H1 (cell line): ENCODE data around the gene ZBTB42. TPM values are rescaled to one million over a fixed set of nuclear protein-coding genes. Genes with fewer than 3 reads are reported as not detected.

ENCODE experiments used
- ASH2L ChIP-seq: fragments of 200-600, 300-600 bp; sonication (generic); IDR thresholded peaks from one replicate; pipeline ENCODE4 v1.7.1; 2017; ENCODE audit warnings: low read length
- CHD1 ChIP-seq: IDR thresholded peaks from 2 replicates; pipeline ENCODE4 v1.6.1; 2012; ENCODE audit warnings: low read depth, low read length, improper control_type of control experiment
- CHD7 ChIP-seq: fragments of 300-600 bp; sonication (generic); IDR thresholded peaks from 2 replicates; pipeline ENCODE4 v1.7.1; 2012; ENCODE audit warnings: low read length, moderate library complexity, mild to moderate bottlenecking, inconsistent platforms; ENCODE audit not compliant: insufficient replicate concordance
- KDM1A ChIP-seq: fragments of 200-600, 300-600 bp; sonication (generic); IDR thresholded peaks from 2 replicates; pipeline ENCODE4 v1.7.1; 2016; ENCODE audit warnings: mild to moderate bottlenecking, low read length, borderline replicate concordance
- KDM5A ChIP-seq: fragments of 200-600 bp; IDR thresholded peaks from 2 replicates; pipeline ENCODE4 v1.7.1; 2012; ENCODE audit warnings: mild to moderate bottlenecking, low read length, inconsistent platforms, mixed read lengths
- RXRA ChIP-seq: IDR thresholded peaks from 2 replicates; pipeline ENCODE4 v1.6.1; 2011; ENCODE audit warnings: low read depth, mild to moderate bottlenecking, low read length, moderate library complexity; ENCODE audit not compliant: insufficient read depth
- SP4 ChIP-seq: IDR thresholded peaks from 2 replicates; pipeline ENCODE4 v1.6.1; 2012; ENCODE audit warnings: low read length, inconsistent platforms
- TAF7 ChIP-seq: optimal IDR thresholded peaks from 2 replicates; pipeline ENCODE3; 2011; ENCODE audit warnings: low read depth, mild to moderate bottlenecking, inconsistent platforms, low read length, moderate library complexity, borderline replicate concordance
- TEAD4 ChIP-seq: IDR thresholded peaks from 2 replicates; pipeline ENCODE4 v1.6.1; 2012; ENCODE audit warnings: low read depth, low read length, inconsistent platforms, mixed read lengths
- YY1 ChIP-seq: IDR thresholded peaks from 2 replicates; pipeline ENCODE4 v1.6.1; 2011; ENCODE audit warnings: low read depth, mild to moderate bottlenecking, low read length
- polyA plus RNA-seq, 7 experiments: library from polyadenylated mRNA; depleted of rRNA in 3 of 7; stranded (reverse) in 5 of 7; unstranded in 2 of 7; fragments of >200 nt in 5 of 7; fragments of 200-250 nt in 2 of 7; gene quantifications; 1 replicate in 5 of 7; 2 replicates in 1 of 7; 4 replicates in 1 of 7; pipeline versions ENCODE4 v1.2.1 to v1.2.3, GENCODE V29; 2011 to 2013; ENCODE audit warnings: missing spikeins in 2 of 7, mixed read lengths in 2 of 7
- total RNA-seq: library from RNA; stranded (reverse); fragmentation: NEBNext Ultra II Directional; extraction: Animal tissue kit (Norgen Biotek cat#: 25700); gene quantifications from 2 replicates; pipeline ENCODE4 v1.2.1, GENCODE V29; 2021

ZBTB42 gene
- total and polyA plus RNA-seq, 2 of the 8 experiments (the other 6 are each of a cell fraction or from before 2014, with no cell fraction given): 2.8 to 3.1 TPM

- no peak for TF ChIP-seq CHD1
- no peak for TF ChIP-seq ASH2L
- no peak for TF ChIP-seq SP4
- TF ChIP-seq TAF7: no peak
- TF ChIP-seq TEAD4: no peak
- TF ChIP-seq KDM1A: no peak
- TF ChIP-seq CHD7: no peak
- TF ChIP-seq KDM5A: no peak
- no peak for TF ChIP-seq RXRA
- no peak for TF ChIP-seq YY1
These were observed 17.2 kb upstream of the ZBTB42 start (continued) for GRCh38 chr14:104783484-104784217.
